ENCODE results near the gene FADS6. TPM values are rescaled to one million over a fixed set of nuclear protein-coding genes. Genes with fewer than 3 reads are reported as not detected.

FADS6 gene, protein sequence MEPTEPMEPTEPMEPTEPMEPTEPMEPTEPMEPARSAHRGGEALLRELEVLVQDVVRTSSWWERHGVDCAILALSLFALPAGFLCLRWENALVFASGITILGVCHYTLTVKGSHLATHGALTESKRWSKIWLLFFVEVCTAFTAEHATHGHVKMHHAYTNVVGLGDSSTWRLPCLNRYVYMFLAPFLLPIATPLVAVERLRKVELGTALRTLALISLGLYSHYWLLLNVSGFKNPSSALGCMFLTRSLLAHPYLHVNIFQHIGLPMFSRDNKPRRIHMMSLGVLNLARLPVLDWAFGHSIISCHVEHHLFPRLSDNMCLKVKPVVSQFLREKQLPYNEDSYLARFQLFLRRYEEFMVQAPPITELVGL
- total RNA-seq (2014; rRNA removed) = not detected in 2 replicates
- not detected for polyA plus RNA-seq (2012)

DNA sequence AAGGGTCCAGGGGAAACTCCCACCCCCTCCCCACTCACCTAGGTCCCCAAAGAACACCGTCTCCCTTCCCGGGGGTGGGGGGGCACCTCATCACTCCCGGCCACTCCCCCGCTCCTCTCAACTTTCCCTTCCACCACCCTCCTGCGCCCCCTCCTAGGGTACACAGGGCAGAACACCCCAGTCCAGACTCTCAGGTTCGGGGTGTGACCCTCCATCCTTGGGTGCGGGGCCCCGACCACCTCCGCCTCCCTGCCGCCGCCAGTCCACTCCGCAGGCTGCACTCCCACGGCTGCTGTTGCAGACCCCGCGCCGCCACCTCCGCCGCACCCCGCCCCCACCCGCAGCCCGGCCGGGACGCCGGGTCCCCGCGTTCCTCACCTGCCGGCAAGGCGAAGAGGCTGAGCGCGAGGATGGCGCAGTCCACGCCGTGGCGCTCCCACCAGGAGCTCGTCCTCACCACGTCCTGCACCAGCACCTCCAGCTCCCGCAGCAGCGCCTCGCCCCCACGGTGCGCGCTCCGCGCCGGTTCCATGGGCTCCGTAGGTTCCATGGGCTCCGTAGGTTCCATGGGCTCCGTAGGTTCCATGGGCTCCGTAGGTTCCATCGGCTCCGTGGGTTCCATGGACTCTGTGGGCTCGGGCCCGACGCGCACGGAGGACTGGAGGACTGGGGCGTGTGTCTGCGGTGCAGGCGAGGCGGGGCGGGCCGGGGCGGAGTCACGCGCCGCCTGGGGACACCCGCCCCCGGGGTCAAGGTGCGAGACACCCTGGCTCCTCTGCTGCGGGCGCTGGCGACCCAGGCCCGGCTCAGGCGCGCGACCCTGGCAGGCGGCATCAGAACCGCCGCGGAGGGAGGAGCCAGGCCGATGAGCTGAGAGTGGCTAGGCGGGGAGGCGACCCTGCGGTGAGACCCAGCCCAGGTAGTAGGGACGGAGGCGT lies at the start of gene FADS6:
FADS6 (minus strand) TSS at position 660 of the 938 bp plus-strand sequence; CDS start at position 622, 38 bp downstream.
- DNase-seq (ENCODE audit: low read depth) = no peak

- no peak for DNase-seq (ENCODE audit: low read depth)
Observed at GRCh38 chr17:74941128-74941725, 47.8 kb upstream of the FADS6 start.

GRCh38 chr17:74939534-74939933 lies 46.1 kb upstream of the FADS6 start:
- no peak for DNase-seq (ENCODE audit: low read depth)

GRCh38 chr17:74938194-74938950 lies 44.9 kb upstream of the FADS6 start:
- DNase-seq (ENCODE audit: low read depth) = no peak

- DNase-seq (ENCODE audit: low read depth) = no peak
Observed at GRCh38 chr17:74937064-74938051, 43.9 kb upstream of the FADS6 start.

DNA sequence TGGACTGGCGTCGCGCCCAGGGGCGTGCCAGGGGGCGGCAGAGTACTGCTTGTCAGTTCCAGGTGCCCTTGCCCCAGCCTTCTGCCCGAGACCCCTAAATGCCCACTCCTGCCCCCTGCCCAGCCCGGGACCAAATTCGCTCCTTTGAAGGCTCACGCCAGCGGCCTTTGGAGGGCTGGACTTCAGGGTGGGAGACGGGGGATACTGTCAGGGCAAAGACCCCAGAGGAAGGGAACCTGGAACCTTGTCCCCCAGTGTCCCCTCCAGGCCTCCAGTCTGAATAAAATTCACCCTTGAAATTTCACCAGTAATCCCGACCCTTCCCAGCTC lies 43.0 kb upstream of the FADS6 start:
- DNase-seq (ENCODE audit: low read depth) = no peak

- no peak for DNase-seq (ENCODE audit: low read depth)
Observed at GRCh38 chr17:74935585-74936469, 42.4 kb upstream of the FADS6 start, which contains the start of gene OTOP3. OTOP3 (plus strand) TSS chr17:74935898; CDS start chr17:74935922, 24 bp downstream.

GRCh38 chr17:74935048-74935447 lies 41.6 kb upstream of the FADS6 start:
- DNase-seq (ENCODE audit: low read depth) = no peak

GRCh38 chr17:74930535-74931036 lies 37.2 kb upstream of the FADS6 start:
- no peak for DNase-seq (ENCODE audit: low read depth)

- no peak for DNase-seq (ENCODE audit: low read depth)
Observed at GRCh38 chr17:74928786-74929185, 35.4 kb upstream of the FADS6 start.

DNA sequence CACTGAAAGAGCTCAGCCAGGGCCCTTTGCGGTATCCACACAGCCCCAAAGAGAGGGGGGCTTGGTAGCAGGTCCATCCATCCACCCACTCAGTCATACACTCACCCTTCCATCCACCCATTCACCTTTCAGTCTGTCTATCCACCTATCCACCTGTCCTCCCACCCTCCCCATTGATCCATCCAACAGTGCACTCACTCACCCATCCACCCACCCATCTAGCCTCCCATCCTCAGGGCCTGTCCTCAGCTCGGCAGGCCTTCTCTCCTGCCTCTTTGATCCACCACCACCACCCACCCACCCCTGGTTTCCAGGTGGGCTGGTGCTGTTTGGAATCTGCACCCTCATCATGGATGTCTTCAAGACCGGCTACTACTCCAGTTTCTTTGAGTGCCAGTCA lies 31.8 kb upstream of the FADS6 start:
- DNase-seq (ENCODE audit: low read depth) = no peak

- DNase-seq (ENCODE audit: low read depth) = no peak
Observed at GRCh38 chr17:74924250-74924948, 31.0 kb upstream of the FADS6 start, which contains the start of gene OTOP2. OTOP2 (plus strand) TSS chr17:74924273; CDS start chr17:74924633, 360 bp downstream.

- DNase-seq (ENCODE audit: low read depth) = peak; percentile 13
Observed at GRCh38 chr17:74923538-74924249, 30.3 kb upstream of the FADS6 start.

- DNase-seq (ENCODE audit: low read depth) = no peak
Observed at GRCh38 chr17:74922694-74923537, 29.5 kb upstream of the FADS6 start, which contains the start of gene USH1G. USH1G (minus strand) TSS chr17:74923255; CDS start chr17:74923073, 182 bp downstream.

- no peak for DNase-seq (ENCODE audit: low read depth)
Observed at GRCh38 chr17:74922172-74922571, 28.7 kb upstream of the FADS6 start.

- no peak for DNase-seq (ENCODE audit: low read depth)
Observed at GRCh38 chr17:74921769-74922168, 28.3 kb upstream of the FADS6 start.
